HG03064 (cell line): Measurements from ENCODE around the gene SST.

ENCODE experiments used
- ATAC-seq: cut with Tn5 transposase; IDR thresholded peaks from one replicate; pipeline ENCODE4 v1.9.1; 2021; ENCODE audit warnings: low read depth; ENCODE audit not compliant: unreplicated experiment

SST gene

GRCh38 chr3:187669675-187670504, at the start of gene SST:
TSS of gene SST (minus strand) at chr3:187670394. CDS start at chr3:187670291, 103 bp downstream.
- ATAC-seq, result no peak

- ATAC-seq, result no peak
Observed at GRCh38 chr3:187719628-187720336, 49.6 kb upstream of the SST start.

GRCh38 chr3:187718802-187719201, 48.6 kb upstream of the SST start:
- ATAC-seq, result no peak

GRCh38 chr3:187717572-187717971, 47.4 kb upstream of the SST start:
- ATAC-seq, result no peak

- peak; percentile 90 for ATAC-seq
Observed at GRCh38 chr3:187714404-187714979, 44.3 kb upstream of the SST start.

- ATAC-seq, result no peak
Observed at GRCh38 chr3:187713504-187713903, 43.3 kb upstream of the SST start.

- no peak for ATAC-seq
Observed at GRCh38 chr3:187709155-187709554, 39.0 kb upstream of the SST start.

- no peak for ATAC-seq
Observed at GRCh38 chr3:187708696-187709095, 38.5 kb upstream of the SST start.

GRCh38 chr3:187706971-187707370, 36.8 kb upstream of the SST start:
- ATAC-seq, result no peak

- no peak for ATAC-seq
Observed at GRCh38 chr3:187705164-187705563, 35.0 kb upstream of the SST start.

GRCh38 chr3:187702507-187703033, 32.4 kb upstream of the SST start, which contains the start of gene RTP2:
TSS of gene RTP2 (minus strand) at chr3:187702557. CDS start at chr3:187702128, 429 bp downstream.
- no peak for ATAC-seq

GRCh38 chr3:187700249-187700648, 30.1 kb upstream of the SST start:
- ATAC-seq, result no peak

- ATAC-seq, result no peak
Observed at GRCh38 chr3:187698499-187699399, 28.6 kb upstream of the SST start.

GRCh38 chr3:187696021-187696420, 25.8 kb upstream of the SST start:
- ATAC-seq, result no peak

GRCh38 chr3:187695449-187695848, 25.3 kb upstream of the SST start:
- no peak for ATAC-seq

GRCh38 chr3:187694801-187695200, 24.6 kb upstream of the SST start:
- no peak for ATAC-seq

- no peak for ATAC-seq
Observed at GRCh38 chr3:187693431-187693830, 23.2 kb upstream of the SST start.

- no peak for ATAC-seq
Observed at GRCh38 chr3:187689984-187690383, 19.8 kb upstream of the SST start.

GRCh38 chr3:187686621-187687273, 16.6 kb upstream of the SST start:
- no peak for ATAC-seq

GRCh38 chr3:187685948-187686347, 15.8 kb upstream of the SST start:
- ATAC-seq, result no peak
